Astrocyte (in vitro differentiated cells and primary cell): ENCODE data around the gene TMEM97.

Source experiments
- EZH2 ChIP-seq: IDR thresholded peaks from 2 replicates; pipeline ENCODE4 v1.6.1; 2012; ENCODE audit warnings: mild to moderate bottlenecking, low read length, inconsistent platforms; ENCODE audit not compliant: insufficient read depth
- TF ChIP-seq, protein P1 (sequence below): IDR thresholded peaks from 2 replicates; pipeline ENCODE4 v1.5.1; 2011; ENCODE audit warnings: low read depth, mild to moderate bottlenecking, inconsistent platforms, low read length, moderate library complexity; ENCODE audit not compliant: insufficient read depth

DNA sequence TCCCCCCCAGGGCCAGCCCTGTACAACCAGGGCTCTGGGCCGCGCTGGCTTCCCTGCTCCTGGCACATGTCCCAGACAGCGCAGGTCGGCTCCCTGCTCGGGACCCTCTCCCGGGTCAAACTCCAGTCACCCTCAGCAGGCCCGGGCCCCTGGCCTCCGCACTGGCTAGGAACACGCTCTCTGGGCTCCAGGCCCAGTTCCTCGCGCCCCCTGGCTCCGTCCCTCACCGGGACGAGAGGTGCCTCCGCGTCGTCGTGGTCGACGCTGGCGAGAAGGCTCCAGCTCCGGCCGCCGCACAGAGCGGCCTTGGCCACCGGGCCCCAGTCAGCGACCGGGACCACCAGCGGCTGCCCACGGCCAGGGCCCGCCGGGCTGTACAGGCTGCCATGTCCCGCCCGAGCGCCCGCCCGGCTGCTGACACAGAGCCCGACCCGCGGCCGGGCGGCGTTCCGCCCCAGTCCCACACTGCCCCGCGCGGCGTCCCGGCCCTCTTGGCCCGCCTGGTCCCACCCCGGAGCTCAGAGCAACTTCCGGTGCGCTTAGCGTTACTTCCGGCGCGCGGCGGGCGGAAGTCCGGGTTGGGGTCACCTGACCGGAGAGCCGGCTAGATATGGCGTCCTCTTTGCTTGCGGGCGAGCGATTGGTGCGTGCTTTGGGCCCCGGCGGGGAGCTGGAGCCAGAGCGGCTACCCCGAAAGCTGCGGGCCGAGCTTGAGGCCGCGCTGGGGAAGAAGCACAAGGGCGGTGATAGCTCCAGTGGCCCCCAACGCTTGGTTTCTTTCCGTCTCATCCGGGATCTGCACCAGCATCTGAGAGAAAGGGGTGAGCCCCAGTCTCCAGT, 38.3 kb downstream of the TMEM97 start, which contains the start of gene POLDIP2:
- TF ChIP-seq EZH2: no peak
- TF ChIP-seq, protein P1, sequence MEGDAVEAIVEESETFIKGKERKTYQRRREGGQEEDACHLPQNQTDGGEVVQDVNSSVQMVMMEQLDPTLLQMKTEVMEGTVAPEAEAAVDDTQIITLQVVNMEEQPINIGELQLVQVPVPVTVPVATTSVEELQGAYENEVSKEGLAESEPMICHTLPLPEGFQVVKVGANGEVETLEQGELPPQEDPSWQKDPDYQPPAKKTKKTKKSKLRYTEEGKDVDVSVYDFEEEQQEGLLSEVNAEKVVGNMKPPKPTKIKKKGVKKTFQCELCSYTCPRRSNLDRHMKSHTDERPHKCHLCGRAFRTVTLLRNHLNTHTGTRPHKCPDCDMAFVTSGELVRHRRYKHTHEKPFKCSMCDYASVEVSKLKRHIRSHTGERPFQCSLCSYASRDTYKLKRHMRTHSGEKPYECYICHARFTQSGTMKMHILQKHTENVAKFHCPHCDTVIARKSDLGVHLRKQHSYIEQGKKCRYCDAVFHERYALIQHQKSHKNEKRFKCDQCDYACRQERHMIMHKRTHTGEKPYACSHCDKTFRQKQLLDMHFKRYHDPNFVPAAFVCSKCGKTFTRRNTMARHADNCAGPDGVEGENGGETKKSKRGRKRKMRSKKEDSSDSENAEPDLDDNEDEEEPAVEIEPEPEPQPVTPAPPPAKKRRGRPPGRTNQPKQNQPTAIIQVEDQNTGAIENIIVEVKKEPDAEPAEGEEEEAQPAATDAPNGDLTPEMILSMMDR: no peak
